ENCODE results near the gene PCK1.

Gene PCK1

DNA sequence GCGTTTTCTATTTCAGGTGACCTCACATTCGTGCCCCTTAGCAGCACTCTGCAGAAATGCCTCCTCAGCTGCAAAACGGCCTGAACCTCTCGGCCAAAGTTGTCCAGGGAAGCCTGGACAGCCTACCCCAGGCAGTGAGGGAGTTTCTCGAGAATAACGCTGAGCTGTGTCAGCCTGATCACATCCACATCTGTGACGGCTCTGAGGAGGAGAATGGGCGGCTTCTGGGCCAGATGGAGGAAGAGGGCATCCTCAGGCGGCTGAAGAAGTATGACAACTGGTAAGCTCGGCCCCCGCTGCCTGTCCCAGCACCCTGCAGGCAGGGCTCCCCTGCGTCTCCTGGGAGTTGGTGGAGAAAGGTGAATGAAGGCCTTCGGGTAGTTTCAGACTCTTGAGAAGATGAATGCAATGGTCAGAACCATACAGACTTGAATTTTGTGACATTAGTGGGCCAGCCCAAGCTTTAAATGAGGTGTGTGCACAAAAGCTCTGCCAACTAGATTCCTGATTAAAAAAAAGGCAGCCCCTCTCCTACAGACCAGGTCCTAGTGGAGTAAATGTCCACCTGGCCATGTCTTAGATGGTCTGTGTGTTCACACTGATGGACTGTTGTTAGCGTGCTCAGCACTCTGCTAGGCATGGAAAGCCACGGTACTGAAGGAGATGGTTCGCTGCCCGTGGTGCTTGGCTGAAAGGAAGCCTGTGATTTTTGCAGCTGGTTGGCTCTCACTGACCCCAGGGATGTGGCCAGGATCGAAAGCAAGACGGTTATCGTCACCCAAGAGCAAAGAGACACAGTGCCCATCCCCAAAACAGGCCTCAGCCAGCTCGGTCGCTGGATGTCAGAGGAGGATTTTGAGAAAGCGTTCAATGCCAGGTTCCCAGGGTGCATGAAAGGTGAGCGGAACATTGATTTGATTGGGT, 708 bp downstream of the PCK1 start:
- TF ChIP-seq SIN3A (IDR thresholded peaks at IDR 0.05; ENCODE audit: borderline replicate concordance, insufficient read depth, low read length) (no peak), POLR2AphosphoS5 (IDR thresholded peaks at IDR 0.05; ENCODE audit: low read depth, low read length) (no peak), TAF1 (IDR thresholded peaks at IDR 0.05; ENCODE audit: borderline replicate concordance, insufficient read depth, low read length) (no peak), FOXP2 (optimal IDR thresholded peaks at IDR 0.05; ENCODE audit: borderline replicate concordance, extremely low read depth, extremely low read length, insufficient read depth) (no peak)
- TF ChIP-seq, protein P1, sequence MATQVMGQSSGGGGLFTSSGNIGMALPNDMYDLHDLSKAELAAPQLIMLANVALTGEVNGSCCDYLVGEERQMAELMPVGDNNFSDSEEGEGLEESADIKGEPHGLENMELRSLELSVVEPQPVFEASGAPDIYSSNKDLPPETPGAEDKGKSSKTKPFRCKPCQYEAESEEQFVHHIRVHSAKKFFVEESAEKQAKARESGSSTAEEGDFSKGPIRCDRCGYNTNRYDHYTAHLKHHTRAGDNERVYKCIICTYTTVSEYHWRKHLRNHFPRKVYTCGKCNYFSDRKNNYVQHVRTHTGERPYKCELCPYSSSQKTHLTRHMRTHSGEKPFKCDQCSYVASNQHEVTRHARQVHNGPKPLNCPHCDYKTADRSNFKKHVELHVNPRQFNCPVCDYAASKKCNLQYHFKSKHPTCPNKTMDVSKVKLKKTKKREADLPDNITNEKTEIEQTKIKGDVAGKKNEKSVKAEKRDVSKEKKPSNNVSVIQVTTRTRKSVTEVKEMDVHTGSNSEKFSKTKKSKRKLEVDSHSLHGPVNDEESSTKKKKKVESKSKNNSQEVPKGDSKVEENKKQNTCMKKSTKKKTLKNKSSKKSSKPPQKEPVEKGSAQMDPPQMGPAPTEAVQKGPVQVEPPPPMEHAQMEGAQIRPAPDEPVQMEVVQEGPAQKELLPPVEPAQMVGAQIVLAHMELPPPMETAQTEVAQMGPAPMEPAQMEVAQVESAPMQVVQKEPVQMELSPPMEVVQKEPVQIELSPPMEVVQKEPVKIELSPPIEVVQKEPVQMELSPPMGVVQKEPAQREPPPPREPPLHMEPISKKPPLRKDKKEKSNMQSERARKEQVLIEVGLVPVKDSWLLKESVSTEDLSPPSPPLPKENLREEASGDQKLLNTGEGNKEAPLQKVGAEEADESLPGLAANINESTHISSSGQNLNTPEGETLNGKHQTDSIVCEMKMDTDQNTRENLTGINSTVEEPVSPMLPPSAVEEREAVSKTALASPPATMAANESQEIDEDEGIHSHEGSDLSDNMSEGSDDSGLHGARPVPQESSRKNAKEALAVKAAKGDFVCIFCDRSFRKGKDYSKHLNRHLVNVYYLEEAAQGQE (IDR thresholded peaks at IDR 0.05; ENCODE audit: insufficient read depth in 1 of 2, low read depth in 2 of 2, low read length in 2 of 2): no peak

DNA sequence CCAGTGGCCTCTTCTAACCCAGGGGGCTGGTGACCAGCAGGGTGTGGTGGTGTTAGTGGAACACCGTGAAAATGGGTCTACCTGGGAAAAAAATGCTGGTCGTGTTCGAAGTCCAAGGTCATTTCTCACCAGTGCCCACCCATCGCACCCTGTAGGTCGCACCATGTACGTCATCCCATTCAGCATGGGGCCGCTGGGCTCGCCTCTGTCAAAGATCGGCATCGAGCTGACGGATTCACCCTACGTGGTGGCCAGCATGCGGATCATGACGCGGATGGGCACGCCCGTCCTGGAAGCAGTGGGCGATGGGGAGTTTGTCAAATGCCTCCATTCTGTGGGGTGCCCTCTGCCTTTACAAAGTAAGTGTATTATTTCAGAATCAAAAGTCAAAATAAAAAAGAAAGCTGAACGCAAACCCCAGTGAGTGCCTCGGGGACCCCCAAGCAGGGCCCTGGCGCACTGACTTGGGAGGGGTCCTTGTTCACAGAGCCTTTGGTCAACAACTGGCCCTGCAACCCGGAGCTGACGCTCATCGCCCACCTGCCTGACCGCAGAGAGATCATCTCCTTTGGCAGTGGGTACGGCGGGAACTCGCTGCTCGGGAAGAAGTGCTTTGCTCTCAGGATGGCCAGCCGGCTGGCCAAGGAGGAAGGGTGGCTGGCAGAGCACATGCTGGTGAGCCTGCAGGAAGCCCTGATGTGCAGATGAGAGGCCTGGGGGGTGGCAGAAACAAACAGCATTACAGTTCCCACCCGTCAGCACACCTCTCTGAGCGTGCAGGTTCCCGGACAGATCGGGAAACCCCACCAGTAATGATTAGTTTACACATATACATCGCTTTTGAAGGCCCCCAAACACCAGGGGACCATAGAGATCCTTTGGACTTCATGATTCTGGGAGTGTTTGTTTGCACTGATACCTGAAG, 1.9 kb downstream of the PCK1 start:
- TF ChIP-seq POLR2AphosphoS5 (IDR thresholded peaks at IDR 0.05; ENCODE audit: low read depth, low read length) (no peak), TAF1 (IDR thresholded peaks at IDR 0.05; ENCODE audit: borderline replicate concordance, insufficient read depth, low read length) (no peak), SIN3A (IDR thresholded peaks at IDR 0.05; ENCODE audit: borderline replicate concordance, insufficient read depth, low read length) (no peak), FOXP2 (optimal IDR thresholded peaks at IDR 0.05; ENCODE audit: borderline replicate concordance, extremely low read depth, extremely low read length, insufficient read depth) (no peak)
- TF ChIP-seq, protein P1 (IDR thresholded peaks at IDR 0.05; ENCODE audit: insufficient read depth in 1 of 2, low read depth in 2 of 2, low read length in 2 of 2): no peak

DNA sequence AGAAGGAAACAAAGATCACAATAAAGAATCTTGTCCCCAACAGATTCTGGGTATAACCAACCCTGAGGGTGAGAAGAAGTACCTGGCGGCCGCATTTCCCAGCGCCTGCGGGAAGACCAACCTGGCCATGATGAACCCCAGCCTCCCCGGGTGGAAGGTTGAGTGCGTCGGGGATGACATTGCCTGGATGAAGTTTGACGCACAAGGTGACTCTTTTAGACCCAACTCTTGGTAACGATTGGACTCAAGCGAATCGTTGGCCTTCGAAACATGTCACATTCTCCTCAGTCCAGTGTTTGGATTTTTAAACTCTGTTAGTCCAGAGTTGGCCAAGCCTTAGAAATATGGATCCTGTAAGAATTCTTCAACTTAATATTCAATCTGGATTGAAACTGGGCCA, 2.6 kb downstream of the PCK1 start:
- TF ChIP-seq FOXP2 (optimal IDR thresholded peaks at IDR 0.05; ENCODE audit: borderline replicate concordance, extremely low read depth, extremely low read length, insufficient read depth) (no peak), TAF1 (IDR thresholded peaks at IDR 0.05; ENCODE audit: borderline replicate concordance, insufficient read depth, low read length) (no peak), POLR2AphosphoS5 (IDR thresholded peaks at IDR 0.05; ENCODE audit: low read depth, low read length) (no peak)

DNA sequence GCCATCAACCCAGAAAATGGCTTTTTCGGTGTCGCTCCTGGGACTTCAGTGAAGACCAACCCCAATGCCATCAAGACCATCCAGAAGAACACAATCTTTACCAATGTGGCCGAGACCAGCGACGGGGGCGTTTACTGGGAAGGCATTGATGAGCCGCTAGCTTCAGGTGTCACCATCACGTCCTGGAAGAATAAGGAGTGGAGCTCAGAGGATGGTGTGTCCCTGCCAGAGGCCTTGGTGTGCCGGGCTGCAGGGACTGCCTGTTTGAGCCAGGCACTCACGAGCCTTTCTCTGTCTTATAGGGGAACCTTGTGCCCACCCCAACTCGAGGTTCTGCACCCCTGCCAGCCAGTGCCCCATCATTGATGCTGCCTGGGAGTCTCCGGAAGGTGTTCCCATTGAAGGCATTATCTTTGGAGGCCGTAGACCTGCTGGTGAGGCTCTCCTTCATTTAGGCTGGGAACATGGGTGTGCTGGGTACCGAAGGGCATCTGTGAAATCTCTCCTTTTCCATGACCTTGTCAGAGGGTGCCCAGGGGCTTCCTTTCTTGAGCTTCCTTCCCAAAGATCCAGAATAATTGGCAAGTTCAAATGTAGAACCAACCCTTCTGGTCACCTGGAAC, 3.4 kb downstream of the PCK1 start:
- TF ChIP-seq POLR2AphosphoS5 (IDR thresholded peaks at IDR 0.05; ENCODE audit: low read depth, low read length): no peak

DNA sequence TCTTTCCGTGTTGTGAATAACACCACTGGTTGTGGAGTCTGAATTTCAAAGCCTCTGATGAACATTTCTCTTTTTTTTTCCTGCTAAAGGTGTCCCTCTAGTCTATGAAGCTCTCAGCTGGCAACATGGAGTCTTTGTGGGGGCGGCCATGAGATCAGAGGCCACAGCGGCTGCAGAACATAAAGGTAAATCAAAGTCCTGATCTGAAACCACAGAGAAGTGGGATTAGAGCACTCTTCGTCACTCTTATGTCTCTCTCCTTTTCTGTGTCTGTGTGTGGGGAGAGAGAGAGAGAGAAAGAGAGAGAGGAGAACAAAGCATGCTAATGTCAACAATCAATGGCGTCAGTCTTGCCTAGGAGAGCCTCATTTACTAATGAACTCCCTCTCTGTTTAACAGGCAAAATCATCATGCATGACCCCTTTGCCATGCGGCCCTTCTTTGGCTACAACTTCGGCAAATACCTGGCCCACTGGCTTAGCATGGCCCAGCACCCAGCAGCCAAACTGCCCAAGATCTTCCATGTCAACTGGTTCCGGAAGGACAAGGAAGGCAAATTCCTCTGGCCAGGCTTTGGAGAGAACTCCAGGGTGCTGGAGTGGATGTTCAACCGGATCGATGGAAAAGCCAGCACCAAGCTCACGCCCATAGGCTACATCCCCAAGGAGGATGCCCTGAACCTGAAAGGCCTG, 4.2 kb downstream of the PCK1 start:
- TF ChIP-seq POLR2AphosphoS5 (IDR thresholded peaks at IDR 0.05; ENCODE audit: low read depth, low read length): no peak

DNA sequence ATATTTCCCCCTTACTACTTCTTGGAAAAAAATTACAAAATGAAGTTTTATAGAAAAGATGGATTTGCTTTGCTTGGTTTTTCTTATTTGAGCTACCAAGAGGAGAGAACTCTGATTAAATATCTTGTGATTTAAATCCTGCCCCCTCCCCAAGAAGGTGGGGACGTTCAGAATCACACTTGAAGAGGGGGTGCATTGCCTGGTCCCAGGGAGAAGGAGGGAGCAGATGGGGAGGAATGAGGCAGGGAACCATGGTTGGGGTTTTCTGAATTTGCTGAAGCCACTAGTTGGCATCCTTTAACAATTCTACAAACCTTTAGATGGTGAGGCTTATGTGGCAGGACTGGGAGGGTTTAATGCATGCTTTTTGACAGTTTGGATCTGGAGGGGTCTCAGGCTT, 5.5 kb downstream of the PCK1 start:
- TF ChIP-seq TAF1 (IDR thresholded peaks at IDR 0.05; ENCODE audit: borderline replicate concordance, insufficient read depth, low read length): no peak
- no peak for TF ChIP-seq FOXP2 (optimal IDR thresholded peaks at IDR 0.05; ENCODE audit: borderline replicate concordance, extremely low read depth, extremely low read length, insufficient read depth)
- no peak for TF ChIP-seq SIN3A (IDR thresholded peaks at IDR 0.05; ENCODE audit: borderline replicate concordance, insufficient read depth, low read length)
- TF ChIP-seq, protein P1 (IDR thresholded peaks at IDR 0.05; ENCODE audit: insufficient read depth in 1 of 2, low read depth in 2 of 2, low read length in 2 of 2): no peak
- TF ChIP-seq POLR2AphosphoS5 (IDR thresholded peaks at IDR 0.05; ENCODE audit: low read depth, low read length): no peak
